Measurements from ENCODE around the gene PPIE.

- TF ChIP-seq EZH2 (IDR thresholded peaks at IDR 0.05; ENCODE audit: insufficient read depth, poor library complexity, severe bottlenecking) (no peak), EZH2phosphoT487 (IDR thresholded peaks at IDR 0.05; ENCODE audit: insufficient read depth, low read depth) (no peak)
Observed at GRCh38 chr1:39754026-39754570, 15.4 kb downstream of the PPIE start.

Measured in GM23248 (cell line).